ENCODE data around the gene NR0B2. TPM values are rescaled to one million over a fixed set of nuclear protein-coding genes. Genes with fewer than 3 reads are reported as not detected.

NR0B2 gene
- total and polyA plus RNA-seq, 2 experiments from 2014 or later, result not detected

DNA sequence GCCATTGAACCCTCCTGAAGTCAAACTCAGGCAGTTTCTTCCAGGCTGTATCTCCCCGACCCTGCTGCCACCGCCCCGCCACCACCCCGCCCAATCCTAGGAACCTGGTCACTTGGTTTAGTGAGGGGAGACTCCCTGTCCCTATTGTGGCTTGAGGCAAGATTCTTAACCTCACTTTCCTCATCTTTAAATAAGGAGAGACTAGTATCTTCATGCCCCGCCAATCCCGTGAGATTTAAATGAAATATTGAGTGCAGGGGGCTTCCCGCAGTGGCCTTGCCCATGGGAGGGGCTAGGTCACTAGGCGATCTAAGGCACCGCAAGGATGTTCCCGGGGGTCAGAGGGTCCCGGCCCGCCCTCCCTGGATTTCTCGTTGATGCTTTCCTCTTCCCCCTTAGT, 45.5 kb upstream of the NR0B2 start:
- Histone ChIP-seq H3K27ac (no peak overlapping the region), H3K9ac (no peak overlapping the region), H2AFZ (0 out of 2 replicates have a peak overlapping the region, but pooled peaks have one; percentile 22), H3K79me2 (ENCODE audit: insufficient read depth) (no peaks in the 10 kb centered on the region), H3K36me3 (ENCODE audit: low read depth) (no peaks in the 10 kb centered on the region), H3K4me1 (ENCODE audit: insufficient read depth) (peaks cover 15% of the 10 kb centered on the region), H3K9me3 (ENCODE audit: low read depth) (no peaks in the 10 kb centered on the region), H3F3A (ENCODE audit: insufficient read depth) (peaks cover 22% of the 10 kb centered on the region), H4K20me1 (ENCODE audit: insufficient read depth) (no peaks in the 10 kb centered on the region), H3K4me3 (no peak overlapping the region), H3K9me2 (ENCODE audit: insufficient read depth) (no peaks in the 10 kb centered on the region), H3K27me3 (replicated peaks; ENCODE audit: insufficient read depth) (peaks cover 9% of the 10 kb centered on the region; the same call in 1 of the 2 replicates), H3K4me2 (ENCODE audit: unreplicated experiment) (no peak overlapping the region)
- no peak for DNase-seq
- in situ Hi-C loops (cut with MboI), result no loop called here
- TF ChIP-seq EZH2phosphoT487 (IDR thresholded peaks at IDR 0.05; ENCODE audit: insufficient read depth, low read depth), result no peak
- peak; percentile 52 for TF ChIP-seq EZH2 (IDR thresholded peaks at IDR 0.05; ENCODE audit: insufficient read depth, poor library complexity, severe bottlenecking)
- WGBS, 2 experiments (ENCODE audit: low coverage in 1 of 2, low lambda C conversion rate in 2 of 2, missing lambda C conversion rate in 2 of 2), result 34 to 93% methylated on average over 6 to 13 of the region's 13 CpGs

DNA sequence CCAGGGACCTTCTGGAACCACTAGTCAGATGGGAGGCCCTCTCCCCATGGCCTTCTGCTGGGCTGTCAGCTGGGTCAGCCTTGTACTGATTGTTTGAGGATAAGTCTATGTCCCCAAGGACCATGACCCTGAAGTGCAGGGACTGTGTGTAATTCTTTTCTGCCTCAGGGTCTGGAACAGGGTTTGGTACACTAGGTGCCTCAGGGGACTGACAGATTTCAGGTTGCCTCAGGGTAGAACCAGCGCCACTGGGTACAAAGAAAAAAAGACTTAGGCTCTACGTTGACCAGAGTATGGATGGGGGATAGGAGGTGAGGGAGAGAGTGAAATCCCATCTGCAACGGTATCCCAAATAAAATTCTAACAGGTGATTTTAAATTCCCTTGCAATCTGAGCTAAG, 43.5 kb upstream of the NR0B2 start:
- in situ Hi-C loops (cut with MboI), result no loop called here

DNA sequence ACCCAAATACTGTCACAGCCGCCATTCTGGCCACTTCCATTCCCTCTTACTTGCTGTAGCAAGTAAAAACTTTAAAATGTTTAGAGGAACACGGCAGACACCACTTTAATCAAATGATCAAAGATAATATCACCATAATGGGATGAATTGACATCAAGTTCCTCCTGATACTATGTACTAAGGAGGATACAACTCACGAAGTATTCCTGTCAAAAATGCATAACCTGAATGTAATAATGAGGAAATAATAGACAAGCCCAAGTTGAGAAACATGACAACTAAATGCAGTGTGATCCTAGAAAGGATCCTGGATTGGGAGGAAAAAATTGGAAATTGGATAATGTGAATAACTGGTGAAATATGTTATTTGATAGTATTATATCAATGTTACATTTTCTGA, 42.5 kb upstream of the NR0B2 start:
- H3K4me1 ChIP-seq (ENCODE audit: insufficient read depth), result peaks cover 3% of the 10 kb centered on the region; the same call in 1 of the 2 replicates
- no peaks in the 10 kb centered on the region for H4K20me1 ChIP-seq (ENCODE audit: insufficient read depth)
- H3F3A ChIP-seq (ENCODE audit: insufficient read depth), result peaks cover 9% of the 10 kb centered on the region
- H3K4me3 ChIP-seq, result no peak overlapping the region
- H3K9me2 ChIP-seq (ENCODE audit: insufficient read depth), result no peaks in the 10 kb centered on the region
- in situ Hi-C loops (cut with MboI), result no loop called here
- H3K79me2 ChIP-seq (ENCODE audit: insufficient read depth), result no peaks in the 10 kb centered on the region
- no peaks in the 10 kb centered on the region for H3K36me3 ChIP-seq (ENCODE audit: low read depth)
- DNase-seq, result no peak
- WGBS, 2 experiments (ENCODE audit: low coverage in 1 of 2, low lambda C conversion rate in 2 of 2, missing lambda C conversion rate in 2 of 2), result 68 to 72% methylated on average over 3 of the region's 3 CpGs
- no peaks in the 10 kb centered on the region for H3K9me3 ChIP-seq (ENCODE audit: low read depth)
- peaks cover 9% of the 10 kb centered on the region; the same call in 1 of the 2 replicates for H3K27me3 ChIP-seq (replicated peaks; ENCODE audit: insufficient read depth)
- no peak overlapping the region for H2AFZ ChIP-seq
- no peak overlapping the region for H3K4me2 ChIP-seq (ENCODE audit: unreplicated experiment)
- TF ChIP-seq EZH2phosphoT487 (IDR thresholded peaks at IDR 0.05; ENCODE audit: insufficient read depth, low read depth) (no peak), EZH2 (IDR thresholded peaks at IDR 0.05; ENCODE audit: insufficient read depth, poor library complexity, severe bottlenecking) (no peak)
- no peak overlapping the region for H3K9ac ChIP-seq
- H3K27ac ChIP-seq, result no peak overlapping the region

More for the DNA sequence above, 43.5 kb upstream of the NR0B2 start:
- Histone ChIP-seq H3K79me2 (ENCODE audit: insufficient read depth) (no peaks in the 10 kb centered on the region), H2AFZ (no peak overlapping the region), H3K4me3 (no peak overlapping the region), H3K36me3 (ENCODE audit: low read depth) (no peaks in the 10 kb centered on the region), H3K9me3 (ENCODE audit: low read depth) (no peaks in the 10 kb centered on the region), H3K9ac (no peak overlapping the region), H3F3A (ENCODE audit: insufficient read depth) (peaks cover 19% of the 10 kb centered on the region), H4K20me1 (ENCODE audit: insufficient read depth) (no peaks in the 10 kb centered on the region), H3K4me2 (ENCODE audit: unreplicated experiment) (no peak overlapping the region), H3K9me2 (ENCODE audit: insufficient read depth) (no peaks in the 10 kb centered on the region), H3K4me1 (ENCODE audit: insufficient read depth) (peaks cover 13% of the 10 kb centered on the region), H3K27ac (no peak overlapping the region), H3K27me3 (replicated peaks; ENCODE audit: insufficient read depth) (peaks cover 9% of the 10 kb centered on the region; the same call in 1 of the 2 replicates)
- 79 to 86% methylated on average over 3 of the region's 3 CpGs for WGBS, 2 experiments (ENCODE audit: low coverage in 1 of 2, low lambda C conversion rate in 2 of 2, missing lambda C conversion rate in 2 of 2)
- no peak for DNase-seq
- no peak for TF ChIP-seq EZH2 (IDR thresholded peaks at IDR 0.05; ENCODE audit: insufficient read depth, poor library complexity, severe bottlenecking)
- TF ChIP-seq EZH2phosphoT487 (IDR thresholded peaks at IDR 0.05; ENCODE audit: insufficient read depth, low read depth), result no peak

DNA sequence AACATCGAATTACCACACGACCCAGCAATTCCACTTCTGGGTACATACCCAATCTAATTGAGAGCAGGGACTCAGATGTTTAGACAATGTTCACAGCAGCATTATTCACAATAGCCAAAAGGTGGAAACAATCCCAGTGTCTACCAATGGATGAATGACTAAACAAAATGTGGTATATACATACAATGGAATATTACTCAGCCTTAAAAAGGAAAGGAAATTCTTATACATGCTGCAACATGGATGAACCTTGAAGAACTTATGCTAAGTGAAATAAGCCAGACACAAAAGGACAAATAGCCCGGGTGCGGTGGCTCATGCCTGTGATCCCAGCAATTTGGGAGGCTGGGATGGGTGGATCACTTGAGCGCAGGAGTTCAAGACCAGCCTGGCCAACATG, 39.6 kb upstream of the NR0B2 start:
- WGBS, 2 experiments (ENCODE audit: low coverage in 1 of 2, low lambda C conversion rate in 2 of 2, missing lambda C conversion rate in 2 of 2), result 82 to 89% methylated on average over 5 of the region's 5 CpGs
- no peak overlapping the region for H3K9ac ChIP-seq
- DNase-seq, result no peak
- H3K4me3 ChIP-seq, result no peak overlapping the region
- peaks cover 3% of the 10 kb centered on the region; the same call in 1 of the 2 replicates for H3F3A ChIP-seq (ENCODE audit: insufficient read depth)
- no peaks in the 10 kb centered on the region for H3K36me3 ChIP-seq (ENCODE audit: low read depth)
- no peak for TF ChIP-seq EZH2phosphoT487 (IDR thresholded peaks at IDR 0.05; ENCODE audit: insufficient read depth, low read depth)
- TF ChIP-seq EZH2 (IDR thresholded peaks at IDR 0.05; ENCODE audit: insufficient read depth, poor library complexity, severe bottlenecking), result no peak
- in situ Hi-C loops (cut with MboI), result no loop called here
- no peaks in the 10 kb centered on the region for H3K9me2 ChIP-seq (ENCODE audit: insufficient read depth)
- H2AFZ ChIP-seq, result no peak overlapping the region
- no peak overlapping the region for H3K27ac ChIP-seq
- no peaks in the 10 kb centered on the region for H3K27me3 ChIP-seq (replicated peaks; ENCODE audit: insufficient read depth)
- H4K20me1 ChIP-seq (ENCODE audit: insufficient read depth), result no peaks in the 10 kb centered on the region
- H3K4me1 ChIP-seq (ENCODE audit: insufficient read depth), result no peaks in the 10 kb centered on the region
- no peaks in the 10 kb centered on the region for H3K79me2 ChIP-seq (ENCODE audit: insufficient read depth)
- no peak overlapping the region for H3K4me2 ChIP-seq (ENCODE audit: unreplicated experiment)
- H3K9me3 ChIP-seq (ENCODE audit: low read depth), result no peaks in the 10 kb centered on the region
